Measurements from ENCODE around the gene LANCL2. TPM values are rescaled to one million over a fixed set of nuclear protein-coding genes. Genes with fewer than 3 reads are reported as not detected.

The LANCL2 gene
- total RNA-seq, 2 donors from 2014 or later: 14.6 to 17.9 TPM

GRCh38 chr7:55475855-55476803 is 111.0 kb downstream of the LANCL2 start:
- no peak for DNase-seq
- intact Hi-C loops (cut with DNase I, micrococcal nuclease): no loop called here
- ATAC-seq: no peak

GRCh38 chr7:55476852-55477780 is 112.0 kb downstream of the LANCL2 start:
- intact Hi-C loops (cut with DNase I, micrococcal nuclease): no loop called here
- ATAC-seq (no peak), DNase-seq (no peak)

- DNase-seq (no peak), ATAC-seq (no peak)
- intact Hi-C loops (cut with DNase I, micrococcal nuclease): no loop called here
Measured at GRCh38 chr7:55477781-55478374, 112.7 kb downstream of the LANCL2 start.

GRCh38 chr7:55478700-55479099 is 113.6 kb downstream of the LANCL2 start:
- ATAC-seq (no peak), DNase-seq (peak in 1 of 2 donors; percentile 1)
- intact Hi-C loops (cut with DNase I, micrococcal nuclease): no loop called here

- intact Hi-C loops (cut with DNase I, micrococcal nuclease): no loop called here
- DNase-seq: peak in 1 of 2 donors; percentile 1
- no peak for ATAC-seq
Measured at GRCh38 chr7:55481155-55481554, 116.0 kb downstream of the LANCL2 start.

- intact Hi-C loops (cut with DNase I, micrococcal nuclease): no loop called here
- peak in 1 of 2 donors; percentile 0 for DNase-seq
- no peak for ATAC-seq
Measured at GRCh38 chr7:55483046-55483445, 117.9 kb downstream of the LANCL2 start.

Other genes with a start within 250 kb of the LANCL2 start
- 10 to 100 TPM; 78.6 to 85.5 TPM for gene VOPP1, start 207.2 kb downstream of the LANCL2 start, total RNA-seq

All from left colon (tissue), 2 donors.